GM18867 (cell line): ENCODE measurements around the gene ABLIM2.

Experiments
- ATAC-seq: cut with Tn5 transposase; IDR thresholded peaks from one replicate; pipeline ENCODE4 v1.9.1; 2021; ENCODE audit warnings: mild to moderate bottlenecking, moderate library complexity; ENCODE audit not compliant: unreplicated experiment

Gene ABLIM2

DNA sequence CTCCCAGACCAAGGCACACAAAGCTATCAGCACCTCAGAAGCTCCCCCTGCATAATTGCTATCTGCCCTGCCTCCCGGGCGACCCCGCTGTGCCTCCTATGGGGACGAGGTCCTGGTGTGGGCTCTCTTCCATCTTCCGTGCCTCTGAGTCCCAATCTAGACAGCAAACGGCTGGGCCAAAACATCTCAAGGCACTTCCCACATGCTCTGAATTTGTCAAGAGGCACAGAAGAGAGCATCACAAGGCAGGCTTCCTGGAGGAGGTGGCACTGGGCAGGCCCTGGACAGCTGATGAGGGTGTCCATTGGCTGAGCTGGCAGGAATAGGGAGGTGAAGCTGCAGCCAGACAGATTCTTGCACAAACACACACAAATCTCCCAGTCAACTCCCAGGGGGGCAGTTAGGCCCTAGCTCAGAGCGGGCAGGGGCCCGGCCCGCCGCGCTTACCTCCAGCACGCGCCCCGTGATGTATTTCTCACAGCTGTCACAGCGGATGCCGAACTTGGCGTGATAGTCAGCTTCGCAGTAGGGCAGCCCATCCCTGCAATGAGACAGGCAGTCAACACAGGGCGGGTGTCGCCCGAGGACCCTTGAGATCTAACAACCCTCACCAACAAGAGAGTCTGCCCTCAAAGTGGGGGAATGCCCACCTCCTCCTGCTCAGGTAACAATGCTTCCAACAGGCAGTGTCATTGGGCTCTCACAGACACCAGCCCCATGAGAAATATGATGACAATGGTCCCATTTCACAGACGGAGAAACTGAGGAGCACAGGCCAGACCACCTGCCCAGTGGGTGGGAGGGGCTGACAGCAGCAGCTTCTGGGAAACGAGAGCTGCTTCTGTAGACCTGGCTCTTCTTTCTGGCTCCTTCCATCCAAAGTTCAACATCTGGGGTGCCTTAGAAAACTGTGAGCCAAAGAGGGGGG is 81.2 kb downstream of the ABLIM2 start:
- no peak for ATAC-seq

DNA sequence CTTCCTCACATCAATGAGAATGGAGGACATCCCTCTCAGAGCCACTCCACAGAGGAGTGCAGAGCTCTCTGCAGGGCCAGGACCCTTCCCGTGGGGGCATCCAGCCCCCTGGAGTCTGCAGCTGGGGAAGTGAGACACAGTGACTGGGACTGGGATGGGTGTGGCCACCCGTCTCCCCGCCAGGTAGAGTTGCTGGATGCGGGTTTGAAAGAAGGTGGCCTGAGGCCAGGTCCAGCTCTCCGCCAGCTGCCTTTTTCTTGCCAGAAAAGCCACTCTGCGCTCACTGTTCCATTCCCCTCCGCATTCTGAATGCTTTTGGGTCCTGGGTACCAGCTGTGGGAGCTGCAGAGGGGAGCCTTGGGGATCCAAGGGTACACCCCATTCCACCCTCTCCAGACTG is 82.6 kb downstream of the ABLIM2 start:
- ATAC-seq, result no peak

DNA sequence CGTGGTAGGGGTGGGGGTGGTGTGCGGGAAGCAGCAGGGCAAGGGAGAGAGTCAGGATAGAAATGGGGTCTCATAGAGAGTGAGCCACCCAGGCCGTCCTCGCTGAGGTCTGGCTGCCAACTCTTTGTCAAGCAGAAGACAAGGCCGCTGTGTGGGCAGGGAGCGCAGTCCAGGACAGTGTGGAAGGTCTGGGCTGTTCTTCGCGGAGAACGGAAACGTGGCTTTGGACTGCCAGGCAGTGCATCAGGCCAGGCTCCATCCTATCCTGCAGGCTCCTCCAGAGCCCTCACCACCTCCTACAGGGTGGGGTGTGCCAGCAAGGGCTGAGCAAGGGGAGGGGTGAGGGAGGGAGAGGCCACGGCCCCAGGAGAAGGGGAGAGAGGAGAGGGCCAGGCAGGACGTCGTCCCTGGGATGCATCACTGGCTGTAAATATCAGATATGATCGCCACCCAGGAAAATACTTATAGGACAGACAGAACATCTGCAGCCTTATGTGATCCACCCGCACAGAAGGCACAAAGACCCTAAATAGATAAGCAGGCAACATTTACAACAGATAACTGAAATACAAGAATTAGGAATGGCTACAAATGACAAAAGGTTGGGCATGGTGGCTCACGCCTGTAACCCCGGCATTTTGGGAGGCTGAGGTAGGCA is 85.3 kb downstream of the ABLIM2 start:
- ATAC-seq, result no peak

DNA sequence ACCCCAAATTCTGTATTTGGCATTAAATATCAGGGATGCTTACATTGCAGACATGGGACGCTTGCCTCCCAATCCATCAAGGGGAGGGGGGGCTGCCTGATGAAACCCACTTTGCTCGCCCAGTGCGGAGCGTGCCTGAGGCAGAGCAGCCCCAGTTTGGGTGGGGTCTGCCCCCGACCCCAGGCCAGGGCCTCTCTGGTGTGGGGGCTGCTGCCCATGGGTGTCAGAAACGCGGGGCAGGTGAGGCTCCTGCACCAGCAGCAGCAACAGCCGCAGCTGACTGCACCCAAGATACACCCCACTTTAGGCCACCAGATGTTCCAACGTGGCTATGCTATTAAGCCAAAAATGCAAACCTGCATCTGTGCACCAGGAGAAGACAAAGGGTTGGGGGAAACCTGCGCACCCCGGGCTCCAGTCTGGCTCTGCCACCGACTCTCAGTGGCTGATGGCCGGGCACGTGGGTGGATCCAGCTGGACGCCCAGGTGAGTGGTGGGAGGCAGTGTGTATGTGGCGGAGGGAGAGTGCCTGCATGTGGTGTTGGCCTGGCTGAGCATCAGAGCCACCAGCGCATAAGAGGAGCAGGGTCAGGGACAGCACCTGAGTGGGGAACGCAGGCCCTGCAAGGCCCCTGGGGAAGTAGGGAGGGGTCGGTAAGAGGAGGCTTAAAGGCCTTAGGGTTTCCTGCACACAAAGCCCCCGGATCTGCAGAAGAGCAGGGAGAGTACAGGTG is 86.2 kb downstream of the ABLIM2 start:
- ATAC-seq, result no peak

DNA sequence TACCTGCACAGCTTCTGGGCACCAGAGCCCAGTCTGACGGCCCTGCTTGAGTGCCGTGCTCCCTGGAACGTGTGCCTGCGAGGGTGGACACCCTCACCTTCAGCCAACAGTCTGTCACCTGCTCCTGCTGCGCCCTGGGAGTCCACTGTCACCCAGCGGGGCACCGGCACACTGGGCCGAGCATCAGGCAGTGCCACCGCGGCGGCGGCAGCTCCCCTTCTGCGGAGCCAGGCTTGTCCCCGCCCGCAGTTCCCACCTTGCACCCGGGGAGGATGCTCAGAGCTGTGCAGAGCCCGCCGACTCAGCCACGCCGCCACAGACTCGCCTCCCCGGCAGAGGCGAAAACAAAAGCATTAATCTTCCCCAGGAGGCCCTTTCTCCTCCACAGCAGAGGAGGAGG is 86.8 kb downstream of the ABLIM2 start:
- no peak for ATAC-seq

DNA sequence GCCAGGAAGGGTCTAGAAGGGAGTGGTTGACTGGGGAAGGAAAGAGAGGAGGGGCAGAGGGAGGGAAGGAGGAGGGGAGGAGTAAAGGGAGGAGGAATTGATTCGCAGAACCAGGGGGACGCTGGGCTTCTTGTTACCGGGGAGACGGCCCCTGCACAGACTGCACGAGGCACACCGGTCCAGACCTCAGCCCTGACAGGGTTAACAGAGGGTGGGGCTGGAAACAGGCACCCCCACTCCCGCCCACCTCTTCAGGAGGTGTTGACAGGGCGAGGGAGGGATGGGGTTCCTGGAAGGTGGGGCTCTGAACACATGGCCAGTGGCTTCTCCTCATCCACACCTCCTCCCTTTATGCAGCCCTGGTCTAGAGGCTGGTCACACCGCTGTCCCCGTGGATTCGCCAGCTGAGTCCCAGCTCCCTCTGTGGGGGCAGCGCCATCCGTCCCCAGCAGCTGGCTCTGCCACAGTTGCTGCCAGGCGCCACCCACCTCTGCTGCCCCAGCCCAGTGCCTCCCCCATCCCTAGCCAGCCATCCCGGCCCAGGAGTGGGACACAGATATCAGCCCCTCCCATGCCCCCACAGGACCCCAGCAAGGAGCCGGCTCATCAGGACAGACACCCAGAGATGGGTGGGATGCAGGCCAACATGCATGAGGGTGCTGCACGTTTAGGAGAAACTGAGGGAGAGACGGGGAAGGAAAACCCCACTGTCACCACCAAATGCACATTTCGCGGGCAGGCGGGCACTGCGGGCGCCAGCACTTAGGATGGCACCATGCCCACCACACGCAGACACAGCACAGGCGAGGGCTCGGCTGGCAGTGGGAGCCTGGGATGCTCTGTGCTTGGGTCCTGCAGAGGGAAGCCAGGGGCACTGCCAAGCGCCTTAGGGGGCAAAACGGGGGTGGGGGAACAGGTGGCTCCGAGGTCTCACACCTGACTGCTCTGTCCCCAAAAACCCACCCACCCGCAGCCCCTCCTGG is 87.6 kb downstream of the ABLIM2 start:
- ATAC-seq, result no peak

DNA sequence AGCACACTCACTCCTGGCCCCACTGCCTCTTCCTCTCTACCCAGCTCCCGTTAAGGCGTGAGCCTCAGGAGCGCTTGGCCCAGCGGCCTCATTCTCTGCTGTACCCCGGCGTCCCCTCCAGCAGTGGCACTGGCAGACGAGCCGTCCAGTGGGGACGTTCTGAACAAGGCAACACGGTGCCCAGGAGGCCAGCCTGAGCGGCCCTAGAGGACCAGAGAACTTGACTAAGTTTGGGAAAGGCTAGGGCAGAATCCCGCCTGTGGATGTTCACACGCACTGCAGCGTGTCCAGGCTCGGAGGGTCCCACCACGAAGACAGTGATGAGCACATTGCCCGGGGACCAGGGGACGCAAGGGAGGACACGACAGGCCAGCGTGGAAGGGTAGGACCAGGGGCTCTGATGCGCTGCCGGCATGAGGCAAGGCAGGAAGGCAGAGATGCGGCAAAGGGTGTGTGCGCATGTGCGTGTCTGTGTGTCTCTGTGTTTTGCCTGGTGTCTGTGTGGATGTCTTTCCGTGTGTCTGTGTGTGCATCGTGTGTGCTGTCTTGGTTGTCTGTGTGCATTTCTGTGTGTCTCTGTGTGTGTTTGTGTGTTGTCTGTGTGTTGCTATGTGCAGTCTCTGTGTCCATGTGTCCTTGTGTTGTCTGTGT is 89.4 kb downstream of the ABLIM2 start:
- no peak for ATAC-seq

DNA sequence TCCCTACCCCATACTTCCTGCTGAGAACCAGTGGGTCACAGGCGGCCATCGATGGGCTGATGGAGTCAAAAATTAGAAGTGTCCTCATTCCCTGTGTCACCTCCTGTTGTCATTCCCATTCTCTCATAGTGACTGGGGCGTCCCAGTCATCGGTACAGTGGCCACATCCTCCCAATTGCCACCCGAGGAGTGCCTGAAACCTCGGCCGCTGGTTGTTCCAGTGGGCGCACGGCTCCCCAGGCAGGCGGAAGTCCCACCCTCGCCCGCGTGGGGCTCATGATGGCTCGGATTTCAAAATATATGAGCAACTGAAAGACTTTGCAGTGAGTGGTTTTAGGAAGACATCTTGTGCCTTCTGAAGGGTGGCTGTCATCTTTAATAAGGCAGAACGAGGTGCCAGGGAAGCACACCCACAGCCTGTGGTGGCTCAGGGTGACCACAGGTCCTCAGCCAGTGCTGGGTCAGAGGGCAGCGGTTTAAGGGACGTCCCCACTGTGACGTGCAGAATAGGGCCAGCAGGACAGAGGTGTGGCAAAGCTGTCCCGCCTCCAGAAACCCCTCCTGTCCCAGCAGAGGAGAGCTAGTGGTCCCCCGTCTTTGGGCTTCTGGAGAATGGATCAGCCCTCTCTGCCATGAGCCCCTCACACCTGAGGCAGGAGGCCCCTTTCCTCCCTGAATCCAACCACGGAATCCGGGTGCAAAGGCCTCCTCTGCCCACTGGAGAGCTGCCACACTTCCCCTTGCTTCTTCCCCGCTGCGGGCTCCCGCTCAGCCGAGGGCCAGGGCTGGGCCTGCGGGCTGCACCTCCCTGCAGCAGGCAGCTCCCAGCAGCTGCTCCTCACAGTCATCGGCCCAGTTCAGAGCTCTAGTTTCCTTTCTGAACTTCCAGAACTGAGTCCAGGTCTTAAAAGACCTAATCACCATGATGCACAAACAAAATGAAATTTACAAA is 90.4 kb downstream of the ABLIM2 start:
- ATAC-seq, result no peak

DNA sequence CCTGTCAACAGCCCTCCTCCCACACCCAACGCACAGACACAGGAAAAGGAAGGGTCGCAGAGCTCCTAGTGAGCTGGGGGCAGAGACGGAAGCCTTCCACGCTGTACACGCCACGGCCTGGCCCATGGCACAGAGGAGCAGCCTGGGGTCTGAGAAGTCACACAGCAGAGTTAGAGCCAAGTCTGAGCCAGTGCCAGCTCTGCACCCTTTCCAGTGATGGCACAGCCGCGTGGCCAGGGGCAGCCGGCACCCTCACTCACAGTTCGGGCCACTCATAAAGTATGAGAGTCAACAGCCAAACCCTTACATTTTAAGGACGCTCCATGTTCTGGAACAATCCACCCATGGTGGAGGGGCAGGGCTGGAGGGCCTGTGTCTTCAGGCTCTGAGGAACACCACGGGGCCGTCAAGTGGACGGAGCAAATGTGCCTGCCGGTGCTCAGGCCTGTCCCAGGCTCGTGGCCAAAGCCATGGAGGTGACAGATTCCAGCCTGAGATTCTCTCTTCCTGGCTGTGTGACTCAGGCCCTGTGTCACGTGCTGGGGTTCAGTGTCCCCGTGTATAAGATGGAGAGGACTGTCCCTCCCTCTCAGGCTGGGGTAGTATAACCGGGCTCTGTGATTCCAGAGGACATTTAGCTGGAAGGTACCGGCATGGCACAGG is 91.2 kb downstream of the ABLIM2 start:
- ATAC-seq, result no peak

DNA sequence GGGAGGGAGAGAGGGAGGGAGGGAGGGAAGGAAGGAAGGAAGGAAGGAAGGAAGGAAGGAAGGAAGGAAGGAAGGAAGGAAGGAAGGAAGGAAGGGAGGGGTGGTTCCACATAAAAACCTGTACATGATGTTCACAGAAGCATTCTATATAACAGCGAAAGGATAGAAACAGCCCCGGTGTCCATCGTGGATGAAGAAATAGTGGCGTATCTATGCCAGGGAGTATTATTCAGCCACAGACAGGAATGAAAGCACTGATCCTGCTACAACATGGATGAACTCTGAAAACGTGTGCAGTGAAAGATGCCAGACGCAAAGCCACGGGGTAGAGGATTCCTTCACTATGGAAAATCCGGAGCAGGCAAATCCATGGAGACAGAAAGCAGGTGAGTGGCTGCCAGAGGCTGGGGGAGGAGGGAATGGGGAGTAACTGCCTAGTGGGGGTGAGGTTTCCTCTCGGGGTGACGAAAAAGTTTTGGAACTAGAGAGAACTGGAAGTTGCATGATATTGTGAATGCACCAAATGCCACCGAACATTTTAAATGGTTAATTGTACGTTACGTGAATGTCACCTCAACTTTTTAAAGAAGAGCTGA is 92.2 kb downstream of the ABLIM2 start:
- ATAC-seq, result no peak

DNA sequence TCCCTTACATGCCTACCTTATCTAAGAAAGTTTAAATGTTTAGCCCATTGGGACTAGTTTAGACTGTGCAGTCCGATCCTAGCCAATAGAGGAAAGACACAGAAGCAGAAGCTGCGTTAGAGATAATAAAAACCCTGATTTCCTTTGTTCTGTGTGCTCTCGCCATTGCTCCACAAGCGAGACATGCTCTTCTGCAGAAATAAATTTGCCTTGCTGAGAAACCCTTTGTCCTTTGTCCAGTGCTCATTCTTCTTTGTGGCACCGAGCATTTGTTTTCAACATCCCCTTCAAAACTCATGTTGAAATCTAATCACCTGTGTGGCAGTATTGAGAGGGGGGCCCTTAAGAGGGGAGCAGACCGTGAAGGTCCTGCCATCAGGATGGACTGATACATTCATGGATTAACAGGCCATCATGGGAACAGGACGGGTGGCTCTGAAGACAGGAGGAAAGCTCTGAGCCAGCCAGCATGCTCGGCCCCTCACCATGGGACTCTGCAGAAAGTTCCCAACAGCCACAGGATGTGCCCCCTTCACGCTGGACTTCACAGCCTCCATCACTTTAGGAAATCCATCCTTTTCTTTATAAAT is 94.5 kb downstream of the ABLIM2 start:
- ATAC-seq, result no peak

DNA sequence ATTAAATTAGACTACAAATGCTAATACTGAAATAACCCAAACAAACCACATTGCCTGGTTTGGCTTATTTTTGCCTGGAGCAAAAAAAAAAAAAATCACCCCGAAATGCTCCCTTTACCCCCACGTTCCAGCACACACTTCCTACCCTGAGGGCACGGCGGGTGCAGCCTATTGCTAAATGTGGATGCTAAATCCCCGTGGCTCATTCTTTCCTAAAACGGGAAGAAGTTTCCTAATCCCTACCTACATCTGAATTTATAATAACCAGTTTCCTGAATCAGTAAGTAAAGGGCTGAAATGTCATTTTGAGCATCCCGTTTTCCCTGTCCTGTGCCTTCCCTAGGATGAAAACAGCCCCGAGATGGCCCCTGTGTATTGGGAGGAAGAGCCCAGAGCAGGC is 97.0 kb downstream of the ABLIM2 start:
- ATAC-seq, result no peak

DNA sequence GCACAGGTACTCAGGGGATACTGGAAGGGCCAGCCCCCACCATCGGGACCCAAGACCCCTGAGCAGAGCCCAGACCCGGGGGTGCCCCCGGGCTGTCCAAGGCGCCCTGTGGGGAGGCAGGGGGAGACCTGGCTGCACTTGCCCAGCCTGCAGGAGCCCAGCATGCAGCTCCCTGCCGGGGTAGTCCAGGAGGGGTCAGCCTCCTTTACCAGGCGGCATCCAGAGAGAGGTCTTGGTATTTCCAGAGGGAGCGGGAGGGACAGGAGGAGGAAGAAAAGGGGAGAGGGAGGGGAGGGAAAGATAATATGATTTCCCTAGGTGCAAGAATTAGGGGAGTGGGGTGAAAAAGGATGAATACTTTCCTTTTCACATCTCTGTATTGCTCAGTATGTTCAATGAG is 97.5 kb downstream of the ABLIM2 start:
- no peak for ATAC-seq

DNA sequence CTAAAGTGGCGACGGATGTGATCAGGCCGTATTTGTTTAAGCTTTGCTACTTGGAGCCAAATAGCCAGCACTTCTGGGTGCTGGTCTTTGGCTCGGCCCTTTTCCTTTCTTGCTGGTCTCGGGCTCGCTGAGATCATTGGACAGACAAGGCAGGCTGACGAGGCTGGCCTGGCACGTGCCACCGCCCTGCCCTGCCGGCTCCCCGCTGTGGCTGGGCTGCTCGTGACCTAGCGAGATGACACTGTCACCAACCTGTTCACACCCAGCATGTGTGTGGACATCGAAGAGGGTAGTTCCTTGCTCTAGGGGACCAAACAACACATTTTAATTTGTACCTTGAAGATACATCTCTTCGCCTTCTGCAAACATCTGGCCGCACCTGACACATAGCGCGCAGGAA is 98.0 kb downstream of the ABLIM2 start:
- no peak for ATAC-seq

DNA sequence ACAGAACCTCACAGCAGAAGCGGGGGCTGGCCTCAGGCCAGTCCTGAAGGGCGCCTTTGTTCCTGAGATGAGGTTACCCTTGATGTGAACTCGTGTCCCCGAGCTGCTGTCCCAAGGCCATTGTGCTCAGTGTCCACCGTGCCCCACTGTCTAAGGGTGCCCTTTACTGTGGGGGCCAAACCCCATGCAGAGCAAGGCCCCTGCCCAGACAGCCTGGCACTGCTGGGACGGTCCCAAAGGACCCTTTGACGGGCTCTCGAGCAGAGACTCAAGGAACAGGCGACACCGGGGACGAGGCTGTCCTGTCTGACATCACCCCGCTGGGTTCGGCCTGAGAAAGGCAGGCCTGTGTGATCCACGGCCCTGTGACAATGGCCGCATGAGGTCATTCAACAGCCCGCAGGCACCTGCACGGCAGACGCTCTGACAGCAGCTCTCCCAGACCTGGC is 100.6 kb downstream of the ABLIM2 start:
- ATAC-seq, result no peak

DNA sequence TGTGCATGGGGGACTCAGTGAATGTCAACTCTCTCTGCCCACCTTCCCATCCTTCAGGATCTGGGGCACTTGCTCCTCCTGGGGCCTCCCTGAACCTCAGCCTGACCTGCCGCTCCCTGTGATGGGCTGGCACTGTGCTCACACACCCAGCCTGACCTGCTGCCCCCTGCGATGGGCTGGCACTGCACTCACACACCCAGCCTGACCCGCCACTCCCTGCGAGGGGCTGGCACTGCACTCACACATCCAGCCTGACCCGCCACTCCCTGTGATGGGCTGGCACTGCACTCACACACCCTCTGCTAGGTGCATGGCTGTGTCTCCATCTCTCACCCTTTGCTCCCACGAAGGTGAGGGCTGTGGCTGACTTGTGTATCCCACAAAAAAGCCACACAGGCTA is 103.4 kb downstream of the ABLIM2 start:
- no peak for ATAC-seq

DNA sequence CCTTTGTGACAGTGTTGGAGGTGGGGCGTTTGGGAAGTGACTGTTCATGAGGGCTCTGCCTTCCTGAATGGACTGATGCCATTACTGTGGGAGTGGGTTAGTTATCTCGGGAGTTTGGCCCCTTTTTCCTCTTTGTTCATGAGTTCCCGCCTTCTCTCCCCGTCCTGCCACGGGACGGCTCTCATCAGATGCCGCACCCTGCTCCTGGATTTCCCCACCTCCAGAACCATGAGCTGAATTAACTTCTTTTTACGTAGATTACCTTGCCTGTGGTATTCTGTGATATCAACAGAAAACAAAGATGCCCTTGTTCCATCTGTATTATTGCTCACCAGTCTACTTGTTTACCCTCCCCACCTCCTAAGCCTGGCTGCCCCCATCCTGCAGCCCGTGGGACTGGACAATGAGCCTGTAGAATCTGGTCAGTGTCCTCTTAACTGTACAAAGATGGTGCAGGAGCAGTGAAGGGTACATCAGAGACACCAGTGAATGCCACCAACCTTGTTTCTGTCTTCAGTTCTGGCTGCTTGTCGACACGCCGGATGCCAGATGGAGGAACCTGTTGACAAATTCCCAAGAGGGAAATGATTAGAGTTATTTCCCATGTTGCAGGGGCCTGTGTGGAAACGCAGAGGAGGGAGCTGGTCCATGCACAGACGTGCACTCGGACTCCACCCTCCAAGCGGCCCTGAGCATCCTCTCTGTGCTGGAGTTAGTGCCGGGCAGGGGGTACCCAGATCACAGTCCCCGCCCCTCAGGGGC is 104.7 kb downstream of the ABLIM2 start:
- no peak for ATAC-seq
